PC-9 (cell line): ENCODE data around the gene ERC2.

ENCODE experiments used
- EZH2 ChIP-seq: fragments of 200-600 bp; sonication (generic); IDR thresholded peaks from 2 replicates; pipeline ENCODE4 v1.8.0; 2017; ENCODE audit warnings: antibody characterized with exemption, low read depth
- TF ChIP-seq, protein P1 (sequence below): fragments of 200-600 bp; sonication (generic); conservative IDR thresholded peaks from 2 replicates; pipeline ENCODE4 v1.6.1; 2017; ENCODE audit warnings: mixed run types, antibody characterized with exemption, mild to moderate bottlenecking, moderate library complexity

DNA sequence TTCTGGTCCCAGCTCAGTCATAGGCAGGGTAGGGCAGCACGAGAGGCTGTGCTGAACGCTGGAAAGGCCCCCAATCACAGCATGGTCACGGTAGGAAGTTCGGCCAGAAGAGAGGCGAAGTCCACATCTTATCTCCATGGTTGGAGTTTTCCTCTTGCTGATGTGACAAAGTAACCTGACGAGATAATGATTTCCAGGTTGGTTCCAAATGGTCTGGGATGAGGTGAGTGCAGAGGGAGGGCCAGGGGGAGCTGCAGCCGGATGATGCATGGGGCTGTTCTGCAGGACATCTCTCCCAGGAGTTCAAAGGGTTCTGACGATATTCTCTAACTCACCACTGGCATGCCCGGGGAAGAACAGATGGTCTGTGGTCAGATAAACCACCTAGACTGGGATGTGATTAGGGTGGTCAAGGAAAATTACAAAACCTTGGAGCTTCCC lies 898.0 kb downstream of the ERC2 start:
- TF ChIP-seq EZH2 = no peak
- TF ChIP-seq, protein P1, sequence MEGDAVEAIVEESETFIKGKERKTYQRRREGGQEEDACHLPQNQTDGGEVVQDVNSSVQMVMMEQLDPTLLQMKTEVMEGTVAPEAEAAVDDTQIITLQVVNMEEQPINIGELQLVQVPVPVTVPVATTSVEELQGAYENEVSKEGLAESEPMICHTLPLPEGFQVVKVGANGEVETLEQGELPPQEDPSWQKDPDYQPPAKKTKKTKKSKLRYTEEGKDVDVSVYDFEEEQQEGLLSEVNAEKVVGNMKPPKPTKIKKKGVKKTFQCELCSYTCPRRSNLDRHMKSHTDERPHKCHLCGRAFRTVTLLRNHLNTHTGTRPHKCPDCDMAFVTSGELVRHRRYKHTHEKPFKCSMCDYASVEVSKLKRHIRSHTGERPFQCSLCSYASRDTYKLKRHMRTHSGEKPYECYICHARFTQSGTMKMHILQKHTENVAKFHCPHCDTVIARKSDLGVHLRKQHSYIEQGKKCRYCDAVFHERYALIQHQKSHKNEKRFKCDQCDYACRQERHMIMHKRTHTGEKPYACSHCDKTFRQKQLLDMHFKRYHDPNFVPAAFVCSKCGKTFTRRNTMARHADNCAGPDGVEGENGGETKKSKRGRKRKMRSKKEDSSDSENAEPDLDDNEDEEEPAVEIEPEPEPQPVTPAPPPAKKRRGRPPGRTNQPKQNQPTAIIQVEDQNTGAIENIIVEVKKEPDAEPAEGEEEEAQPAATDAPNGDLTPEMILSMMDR = no peak
